ENCODE measurements around the gene TLR8.
"Not testable (repeated sequence)": the region's sequence is repeated elsewhere in the genome, so short reads cannot be mapped to it uniquely, and the experiment has no call there.

The TLR8 gene

DNA sequence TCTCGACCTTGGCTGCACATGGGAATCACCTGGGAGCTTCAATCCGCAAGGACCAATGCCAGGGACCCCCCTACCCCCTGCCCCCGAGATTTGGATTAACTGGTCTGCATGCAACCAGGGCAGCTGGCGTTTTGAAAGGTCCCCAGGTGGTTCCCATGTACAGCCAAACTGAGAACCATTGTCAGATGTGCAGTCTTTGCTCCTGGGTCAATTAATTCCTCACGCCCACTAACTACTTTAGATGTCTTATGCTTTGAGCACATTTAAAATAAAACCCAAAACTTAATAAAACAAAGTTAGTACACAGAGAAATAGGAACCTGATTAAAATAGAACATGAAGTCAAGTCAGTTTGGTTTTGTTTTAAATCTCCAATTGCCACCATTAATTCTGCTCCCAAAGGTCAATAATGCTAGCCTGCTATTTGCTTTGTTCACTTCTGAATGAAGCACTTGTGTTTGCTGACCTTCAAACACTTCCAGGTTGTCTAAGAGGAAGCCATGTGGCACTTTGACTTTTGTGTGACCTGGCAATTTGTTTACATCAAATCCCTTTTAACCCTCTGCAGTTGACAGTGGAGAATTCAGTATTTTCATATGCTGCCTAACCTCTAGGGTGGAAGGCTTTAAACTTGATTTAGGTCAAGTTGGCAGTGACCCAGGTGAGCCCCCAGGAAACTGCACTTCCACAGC lies 41.3 kb downstream of the TLR8 start:
- no peak for DNase-seq

DNA sequence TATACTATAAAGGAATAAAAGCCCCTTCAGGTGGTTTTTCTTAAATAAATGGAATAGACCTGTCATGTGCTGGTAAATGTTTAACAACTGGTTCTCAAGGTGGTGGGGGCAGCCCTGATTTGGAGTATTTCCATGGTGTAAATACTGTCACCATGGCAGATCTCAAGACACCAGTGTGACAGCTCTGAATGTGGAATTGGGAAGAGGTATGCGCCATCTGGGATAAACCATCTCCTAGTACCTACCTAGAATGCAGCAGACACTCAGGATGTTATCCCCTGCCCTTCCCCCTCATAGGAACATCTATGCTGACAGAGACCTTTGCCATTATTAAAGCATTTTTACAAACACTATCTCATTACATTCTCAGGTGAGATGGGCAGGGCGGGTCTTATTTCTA lies 42.1 kb downstream of the TLR8 start:
- no peak for DNase-seq

DNA sequence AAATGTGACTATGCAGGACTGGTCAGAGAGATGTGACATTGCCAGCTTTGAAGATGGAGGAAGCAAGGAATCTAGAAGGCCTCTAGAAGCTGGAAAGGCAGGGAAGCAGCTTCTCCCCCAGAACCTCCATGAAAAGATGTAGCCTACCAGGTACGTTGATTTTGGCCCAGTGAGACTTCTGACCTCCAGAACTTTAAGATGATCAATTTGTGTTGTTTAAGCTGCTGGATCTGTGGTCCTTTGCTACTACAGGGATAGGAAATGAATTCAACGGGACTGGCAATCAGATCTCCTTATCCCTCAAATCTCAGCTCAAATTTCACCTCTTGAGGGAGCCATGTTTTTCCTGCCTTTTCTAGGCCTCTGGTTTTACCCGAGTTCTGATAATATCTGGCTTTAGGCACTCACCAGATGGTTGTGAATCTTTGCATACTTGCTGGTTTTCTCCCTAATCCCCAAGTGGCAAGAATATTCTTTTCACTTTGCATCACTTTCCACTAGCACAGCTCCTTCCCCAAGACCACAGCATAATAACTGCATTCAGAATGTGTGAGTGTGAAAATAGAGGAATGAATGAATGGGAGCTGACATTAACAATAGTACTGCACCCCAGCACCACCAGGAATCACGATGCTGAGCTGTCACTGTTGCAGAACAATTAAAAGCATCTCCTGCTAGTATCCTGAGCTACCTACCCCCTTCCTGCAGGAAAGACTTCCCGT lies 42.9 kb downstream of the TLR8 start:
- DNase-seq, result no peak

DNA sequence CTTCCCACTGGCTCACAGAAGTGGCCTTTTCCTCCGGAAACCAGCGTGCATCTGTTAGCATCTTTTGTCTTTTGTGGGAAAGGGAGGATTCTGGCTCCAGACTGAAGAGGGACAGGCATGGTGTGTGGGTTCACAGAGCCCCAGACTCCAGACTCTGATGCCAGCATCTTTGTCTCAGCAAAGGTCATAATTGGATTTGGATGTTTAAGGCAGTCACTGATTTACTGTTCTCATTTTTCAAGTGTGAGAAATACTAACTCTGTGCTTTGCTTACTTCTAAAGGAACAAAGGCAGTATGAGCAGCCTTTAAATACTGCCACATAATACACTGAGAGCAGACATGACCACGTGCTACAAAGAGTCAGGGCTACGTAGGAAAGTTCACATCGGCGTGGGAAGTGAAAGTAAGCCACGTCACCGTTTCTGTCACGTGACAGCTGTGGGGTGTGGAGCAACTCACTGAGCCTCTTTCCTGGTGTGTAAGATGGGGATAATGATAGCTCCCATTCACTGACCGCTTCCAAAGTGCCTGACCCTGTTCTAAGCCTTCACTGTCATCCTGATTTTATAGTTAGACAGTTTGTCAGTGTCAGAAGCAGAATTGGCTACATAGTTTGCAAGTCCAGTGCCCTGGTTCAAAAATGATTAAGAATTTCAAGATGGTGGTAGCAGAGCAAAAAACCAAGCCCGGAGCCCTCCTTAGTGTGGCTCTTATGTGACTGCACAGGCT lies 43.7 kb downstream of the TLR8 start:
- peak; percentile 1 for DNase-seq

DNA sequence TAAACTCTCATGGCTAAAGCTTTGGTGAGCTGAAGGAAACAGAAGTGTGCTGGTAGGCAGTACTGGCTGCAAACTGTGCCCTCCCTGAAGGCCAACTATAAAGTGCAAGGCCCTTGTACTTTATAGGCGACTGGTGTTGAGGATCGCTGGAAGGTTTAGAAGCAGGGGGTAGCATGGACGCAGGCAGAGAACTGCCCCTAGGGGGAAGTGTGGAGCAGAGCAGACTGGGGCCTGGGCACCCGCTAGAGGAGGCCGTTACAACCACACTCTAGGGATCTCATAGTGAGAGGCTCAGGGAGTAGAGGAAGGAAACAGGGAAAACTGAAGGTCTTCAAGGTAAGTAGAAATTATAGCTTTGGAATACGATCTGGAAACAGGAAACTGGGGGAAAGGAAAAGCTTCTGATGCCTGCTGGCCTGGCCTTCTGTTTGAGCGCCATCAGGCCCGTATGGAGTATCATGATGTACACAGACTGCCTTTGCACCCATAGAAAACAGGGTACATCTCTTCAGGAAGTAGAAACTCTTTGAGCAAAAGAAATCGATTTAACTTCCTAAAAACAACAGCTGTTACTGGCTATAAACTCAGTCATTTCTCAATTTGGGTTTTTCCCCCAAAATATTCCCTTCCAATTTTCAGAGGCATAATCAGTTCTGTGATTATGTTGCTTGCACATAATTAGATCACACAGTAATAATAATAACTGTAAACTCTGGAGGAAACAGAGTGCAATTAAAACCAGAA lies 44.6 kb downstream of the TLR8 start:
- DNase-seq, result no peak

DNA sequence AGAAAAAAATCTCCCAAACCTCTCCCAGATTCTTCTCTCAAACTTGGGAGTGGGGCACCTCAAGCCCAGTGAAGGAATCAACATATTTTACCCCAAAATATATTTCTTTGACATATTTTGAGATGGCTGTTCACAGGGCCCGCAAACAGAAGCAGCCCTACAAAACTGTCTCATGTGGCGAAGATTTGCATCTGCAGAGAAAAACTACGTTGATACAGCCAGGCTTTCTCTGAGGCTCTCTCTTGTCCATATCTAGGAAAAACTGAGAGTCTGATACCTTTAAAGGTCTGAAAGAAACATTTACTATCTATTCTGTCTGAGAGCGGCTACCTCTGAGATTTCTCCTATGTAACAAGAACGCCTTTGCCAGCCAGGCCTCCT lies 45.2 kb downstream of the TLR8 start:
- no peak for DNase-seq

DNA sequence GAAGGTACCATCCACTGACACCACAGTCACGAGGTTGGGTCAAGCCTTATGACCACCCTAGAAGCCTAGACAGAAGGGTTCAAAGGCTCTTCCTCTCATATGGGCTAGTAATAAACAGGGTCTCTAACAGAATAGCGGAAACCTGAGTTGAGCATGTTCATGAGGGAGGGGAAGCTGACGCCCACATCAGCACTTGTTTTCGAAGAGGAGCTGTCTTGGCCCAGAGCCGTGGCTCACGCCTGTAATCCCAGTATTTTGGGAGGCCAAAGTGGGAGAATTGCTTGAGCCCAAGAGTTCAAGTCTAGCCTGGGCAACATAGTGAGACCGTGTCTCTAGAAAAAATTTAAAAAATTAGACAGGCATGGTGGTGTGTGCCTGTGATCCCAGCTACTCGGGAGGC lies 47.0 kb downstream of the TLR8 start:
- DNase-seq, result no peak

DNA sequence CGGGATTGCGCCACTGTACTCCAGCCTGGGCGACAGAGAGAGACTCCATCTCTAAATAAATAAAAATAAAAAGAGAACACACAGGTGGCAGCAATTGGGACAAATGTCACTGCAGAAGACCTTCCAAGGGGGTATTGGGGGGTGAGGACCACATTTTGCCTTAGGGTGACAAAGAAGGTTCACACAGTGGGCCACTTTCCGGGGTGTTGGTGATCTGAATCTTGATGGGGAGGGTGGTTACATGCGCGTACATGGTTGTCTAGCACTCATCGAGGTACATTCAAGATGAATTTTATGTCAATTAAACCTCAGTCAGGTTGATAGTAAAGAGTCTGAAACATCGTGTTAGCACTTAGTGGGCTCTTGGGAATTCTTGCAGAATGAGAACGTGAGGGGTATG lies 48.0 kb downstream of the TLR8 start:
- DNase-seq, result no peak

DNA sequence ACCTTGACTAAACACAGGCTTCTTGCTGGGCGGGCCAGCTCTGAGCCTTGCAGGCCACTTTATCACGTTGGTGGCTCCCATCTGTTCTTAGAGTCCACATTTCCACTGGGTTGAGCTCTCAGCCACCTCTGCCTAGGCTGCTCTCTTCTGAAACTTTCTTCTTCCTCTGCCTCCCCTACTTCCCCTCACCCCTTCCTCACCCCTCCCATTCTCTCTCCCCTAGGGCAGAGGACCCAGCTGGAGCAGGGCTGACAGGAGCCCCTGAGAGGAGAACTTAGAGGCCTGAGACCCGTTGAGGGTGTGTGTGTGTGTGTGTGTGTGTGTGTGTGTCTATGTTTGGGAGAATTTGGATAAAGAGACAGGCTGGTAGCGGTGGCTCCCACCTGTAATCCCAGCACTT lies 48.6 kb downstream of the TLR8 start:
- DNase-seq, result no peak

DNA sequence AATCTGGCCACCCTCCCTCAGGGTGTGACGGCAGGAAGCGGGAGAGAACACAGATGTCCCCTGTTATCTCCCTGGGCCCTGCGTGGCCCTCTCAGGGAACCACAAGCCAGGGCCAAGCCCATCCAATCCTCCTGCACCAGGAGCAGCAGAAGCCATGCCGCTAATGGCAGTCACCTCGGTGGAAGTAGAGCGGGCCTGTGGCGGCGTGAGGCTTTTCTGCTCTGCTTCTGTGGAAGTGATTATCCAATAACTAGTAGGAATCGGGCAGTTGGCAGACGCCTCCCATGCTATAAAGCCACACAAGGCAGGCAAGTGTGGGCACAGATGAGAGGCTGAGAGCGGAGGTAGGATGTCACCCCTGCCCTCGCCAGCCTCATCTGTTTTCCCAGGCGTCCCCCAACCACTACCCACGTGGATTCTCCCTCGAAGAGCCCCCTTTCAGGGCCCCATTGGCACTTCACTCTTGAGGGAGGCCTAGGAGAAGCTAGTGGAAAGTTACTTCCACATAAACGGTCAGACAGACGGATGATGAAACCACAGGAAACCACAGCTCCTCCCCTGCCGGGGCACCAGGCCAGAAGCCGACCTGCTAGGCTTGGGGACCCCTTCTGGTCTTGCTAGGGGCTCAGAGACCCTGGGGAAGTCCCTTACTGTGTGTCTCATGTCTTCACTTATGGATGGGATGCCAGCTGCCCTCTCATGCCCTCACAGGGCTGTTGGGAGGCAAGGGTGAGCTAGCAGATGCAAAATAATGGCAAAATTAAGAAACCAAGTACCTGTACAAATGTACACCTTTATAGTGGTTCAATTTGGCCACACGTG lies 49.7 kb downstream of the TLR8 start:
- DNase-seq, result no peak

DNA sequence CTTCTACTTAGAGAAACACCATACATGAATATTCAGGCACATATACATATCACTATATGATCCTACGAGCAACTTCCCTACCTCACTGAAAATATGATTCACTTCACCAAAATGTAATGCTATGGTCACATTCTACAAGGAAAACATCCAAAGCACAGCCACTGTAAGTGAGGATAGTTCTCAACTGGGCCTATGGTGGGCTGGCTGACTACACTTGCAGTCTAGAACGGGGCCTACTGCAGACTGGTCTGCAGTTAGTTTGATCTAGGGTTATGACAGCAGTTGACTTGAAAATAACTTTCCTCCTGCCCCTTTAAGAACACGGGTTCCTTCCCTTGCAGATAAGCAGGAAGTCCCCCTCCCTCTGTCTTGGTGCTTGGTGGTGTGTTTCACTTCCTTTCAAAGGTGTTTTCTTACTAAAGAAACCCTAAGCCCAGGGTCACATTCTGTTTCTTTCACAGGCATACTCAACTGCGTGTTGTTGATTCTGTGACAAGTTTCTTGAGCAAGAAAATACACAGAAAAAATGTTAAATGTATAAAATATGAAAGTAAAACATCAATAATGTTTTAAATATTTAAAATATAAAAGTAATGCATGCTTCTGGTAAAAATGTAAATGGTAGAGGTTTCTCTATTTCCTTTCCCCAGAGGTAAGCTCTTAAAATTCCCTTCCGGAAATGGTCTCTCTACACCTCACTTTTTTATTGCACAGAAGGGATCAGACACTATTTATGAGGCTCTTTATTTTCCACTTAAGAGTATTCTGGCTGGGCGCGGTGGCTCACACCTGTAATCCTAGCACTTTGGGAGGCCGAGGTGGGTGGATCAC lies 50.5 kb downstream of the TLR8 start:
- no peak for DNase-seq

DNA sequence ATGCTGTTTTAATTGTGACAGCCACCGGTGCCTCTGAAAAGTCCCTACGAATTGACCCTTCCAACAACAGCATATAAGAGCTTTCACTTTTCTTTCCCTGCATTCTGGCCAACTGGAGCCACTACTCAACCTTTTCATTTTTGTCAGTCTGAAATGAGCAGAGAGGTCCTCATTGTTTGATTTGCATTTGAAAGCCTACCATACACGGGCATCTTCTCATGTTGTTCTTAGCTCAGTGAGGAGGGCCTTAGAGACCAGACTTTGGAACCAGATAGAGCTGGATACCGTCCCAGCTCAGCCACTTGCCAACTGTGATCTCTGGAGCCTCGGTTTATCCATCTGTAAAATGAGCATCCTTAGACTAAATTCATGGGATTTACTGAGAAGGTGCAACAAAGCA lies 51.6 kb downstream of the TLR8 start:
- no peak for DNase-seq

DNA sequence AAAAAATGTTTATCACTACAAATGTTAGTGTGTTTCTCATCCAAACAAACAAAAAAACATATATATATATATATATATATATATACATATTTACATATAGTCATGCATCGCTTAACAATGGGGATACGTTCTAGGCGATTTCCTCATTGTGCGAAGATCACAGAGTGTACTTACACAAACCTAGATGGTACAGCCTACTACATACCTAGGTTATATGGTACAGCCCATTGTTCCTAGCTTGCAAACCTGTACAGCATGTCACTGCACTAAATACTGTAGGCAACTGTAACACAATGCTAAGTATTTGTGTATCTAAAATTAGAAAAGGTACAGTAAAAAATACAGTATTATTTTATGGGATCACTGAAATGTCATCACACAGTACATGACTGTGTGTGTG lies 52.0 kb downstream of the TLR8 start:
- no peak for DNase-seq

DNA sequence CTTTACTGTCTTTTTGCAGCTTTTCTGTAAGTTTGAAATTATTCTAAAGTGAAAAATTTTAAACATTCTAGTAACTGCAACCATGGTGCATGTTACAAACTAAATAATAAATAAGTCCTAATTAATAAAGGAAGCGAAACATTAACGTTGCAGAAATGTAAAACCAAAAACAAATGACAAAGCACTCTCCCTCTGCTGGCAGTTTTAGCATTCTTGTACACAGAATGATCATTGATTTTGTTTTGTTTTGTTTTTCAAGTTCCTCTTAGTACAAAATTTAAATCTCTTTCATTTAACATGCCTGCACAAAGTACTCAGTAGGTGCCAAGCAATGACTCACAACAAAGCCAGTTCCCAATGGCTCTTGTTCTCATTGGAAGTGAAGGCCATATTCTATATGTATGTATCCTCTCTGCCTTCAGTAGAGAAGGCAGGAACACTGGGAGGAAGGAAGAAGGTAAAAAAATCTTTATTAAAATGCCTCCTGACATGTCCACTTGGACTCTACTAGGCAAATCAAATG lies 54.8 kb downstream of the TLR8 start:
- DNase-seq, result no peak

DNA sequence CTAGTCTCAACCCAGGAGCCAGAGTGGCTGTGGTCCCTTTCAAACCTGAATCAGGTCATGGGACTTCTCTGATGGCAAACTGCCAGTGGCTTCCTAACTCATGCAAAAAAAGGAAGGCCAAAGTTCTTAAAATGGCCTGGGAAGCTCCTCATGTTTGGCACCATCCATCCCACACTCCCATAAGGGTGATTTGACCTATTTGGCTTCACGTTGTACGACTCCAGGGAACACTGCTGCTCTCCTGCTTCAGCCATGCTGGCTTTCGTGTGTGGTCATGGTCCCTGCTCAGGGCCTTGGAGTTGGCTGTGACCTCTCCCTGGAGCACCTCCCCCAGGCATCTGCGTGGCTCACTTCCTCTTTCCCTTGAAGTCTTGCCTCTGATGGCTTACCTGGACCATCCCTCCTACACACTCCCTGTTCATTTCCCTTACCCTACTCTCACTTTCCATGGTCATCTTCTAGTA lies 55.7 kb downstream of the TLR8 start:
- no peak for DNase-seq

DNA sequence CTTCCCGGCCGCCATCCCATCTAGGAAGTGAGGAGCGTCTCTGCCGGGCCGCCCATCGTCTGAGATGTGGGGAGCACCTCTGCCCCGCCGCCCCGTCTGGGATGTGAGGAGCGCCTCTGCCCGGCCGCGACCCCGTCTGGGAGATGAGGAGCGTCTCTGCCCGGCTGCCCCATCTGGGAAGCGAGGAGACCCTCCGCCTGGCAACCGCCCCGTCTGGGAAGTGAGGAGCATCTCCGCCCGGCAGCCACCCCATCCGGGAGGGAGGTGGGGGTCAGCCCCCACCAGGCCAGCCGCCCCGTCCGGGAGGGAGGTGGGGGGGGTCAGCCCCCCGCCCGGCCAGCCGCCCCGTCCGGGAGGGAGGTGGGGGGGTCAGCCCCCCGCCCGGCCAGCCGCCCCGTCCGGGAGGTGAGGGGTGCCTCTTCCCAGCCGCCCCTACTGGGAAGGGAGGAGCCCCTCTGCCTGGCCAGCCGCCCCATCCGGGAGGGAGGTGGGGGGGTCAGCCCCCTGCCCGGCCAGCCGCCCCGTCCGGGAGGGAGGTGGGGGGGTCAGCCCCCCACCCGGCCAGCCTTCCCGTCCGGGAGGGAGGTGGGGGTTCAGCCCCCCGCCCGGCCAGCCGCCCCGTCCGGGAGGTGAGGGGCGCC lies 56.9 kb downstream of the TLR8 start:
- not testable (repeated sequence) for DNase-seq

DNA sequence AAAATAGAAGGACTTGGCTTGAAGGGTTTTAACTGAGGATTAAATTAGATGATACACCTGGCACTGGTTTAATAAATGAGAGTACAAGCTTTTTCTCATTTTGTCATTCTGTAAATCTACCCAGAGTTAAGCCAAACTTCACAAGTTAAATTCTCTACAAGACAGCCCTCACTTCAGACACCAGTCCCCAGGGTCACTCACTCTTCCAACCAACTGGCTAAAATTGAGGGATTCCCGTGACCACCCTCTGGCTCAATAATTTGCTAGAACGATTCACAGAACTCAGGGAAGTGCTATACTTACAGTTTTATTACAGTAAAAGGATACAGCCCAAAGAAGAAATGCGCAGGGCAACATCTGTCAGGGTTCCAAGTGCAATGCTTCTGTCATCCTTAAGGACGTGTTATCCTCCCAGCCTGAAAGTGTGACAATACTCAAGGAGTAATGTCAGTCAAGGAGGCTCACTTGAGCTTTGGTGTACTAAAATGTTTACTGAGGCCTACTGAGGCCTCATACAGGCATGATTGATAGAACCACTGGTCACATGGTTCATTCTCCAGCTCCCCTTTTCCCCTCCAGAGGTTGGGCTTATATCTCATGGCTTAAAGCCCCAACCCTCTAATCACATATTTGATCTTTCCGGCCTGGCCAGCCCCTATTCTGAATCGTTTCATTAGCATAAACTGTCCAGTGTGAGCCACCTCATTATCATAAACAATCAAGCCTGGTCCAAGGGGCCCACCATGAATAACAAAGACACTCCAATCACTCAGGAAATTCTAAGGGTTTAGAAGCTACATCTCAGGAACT lies 58.9 kb downstream of the TLR8 start:
- no peak for DNase-seq

DNA sequence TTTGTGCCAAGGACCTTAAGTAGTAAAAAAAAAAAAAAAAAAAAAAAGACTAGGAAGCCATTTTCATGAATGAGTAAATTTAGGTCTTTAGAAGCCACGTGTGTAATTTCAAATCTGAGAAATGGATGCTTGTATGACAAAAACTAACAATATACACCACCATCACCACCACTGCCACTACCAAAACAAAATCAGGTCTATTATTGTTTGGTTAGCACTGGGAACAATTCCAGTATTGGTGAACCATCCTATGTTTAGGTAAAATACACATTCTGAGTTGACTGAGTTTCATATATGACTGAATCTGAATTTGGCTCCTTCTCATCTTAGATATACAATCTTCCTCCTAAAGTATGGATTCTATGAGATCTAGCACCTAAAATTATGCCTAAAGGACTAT lies 59.7 kb downstream of the TLR8 start:
- DNase-seq, result no peak

DNA sequence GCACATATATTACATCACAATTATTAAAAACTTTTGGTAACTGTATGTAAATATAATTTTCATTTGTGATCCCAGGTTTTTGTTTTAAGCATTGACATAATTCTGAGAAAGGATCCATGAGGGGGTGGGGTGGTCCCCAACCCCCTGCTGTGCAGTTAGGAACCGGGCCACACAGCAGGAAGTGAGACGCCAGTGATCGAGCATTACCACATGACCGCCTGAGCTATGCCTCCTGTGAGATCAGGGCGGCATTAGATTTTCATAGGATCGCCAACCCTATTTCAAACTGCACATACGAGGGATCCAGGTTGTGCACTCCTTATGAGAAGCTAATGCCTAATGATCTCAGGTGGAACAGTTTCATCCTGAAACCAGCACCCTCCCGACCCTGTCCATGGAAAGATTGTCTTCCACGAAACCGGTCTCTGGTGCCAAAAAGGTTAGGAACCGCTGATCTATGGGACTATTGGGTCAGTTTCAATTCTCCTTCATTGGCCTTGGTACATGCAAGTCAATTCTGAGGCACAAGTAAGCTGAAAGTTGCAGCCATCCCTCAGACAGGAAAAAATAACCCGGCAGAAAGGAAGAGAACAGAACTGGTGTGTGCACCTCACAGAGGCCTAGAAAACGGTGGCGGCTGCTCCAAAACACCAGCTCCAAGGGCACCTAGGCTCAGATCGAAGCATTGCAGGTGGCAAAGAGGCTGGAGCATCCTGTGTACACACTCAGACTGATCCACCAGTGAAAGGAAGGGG lies 61.5 kb downstream of the TLR8 start:
- DNase-seq, result no peak
